ENCODE data around the gene ZCCHC4. TPM values are rescaled to one million over a fixed set of nuclear protein-coding genes. Genes with fewer than 3 reads are reported as not detected.
"Not testable (repeated sequence)": the region's sequence is repeated elsewhere in the genome, so short reads cannot be mapped to it uniquely, and the experiment has no call there.

The ZCCHC4 gene
- total and polyA plus RNA-seq, 8 donors = 2.2 to 6.6 (median 3.4) TPM

DNA sequence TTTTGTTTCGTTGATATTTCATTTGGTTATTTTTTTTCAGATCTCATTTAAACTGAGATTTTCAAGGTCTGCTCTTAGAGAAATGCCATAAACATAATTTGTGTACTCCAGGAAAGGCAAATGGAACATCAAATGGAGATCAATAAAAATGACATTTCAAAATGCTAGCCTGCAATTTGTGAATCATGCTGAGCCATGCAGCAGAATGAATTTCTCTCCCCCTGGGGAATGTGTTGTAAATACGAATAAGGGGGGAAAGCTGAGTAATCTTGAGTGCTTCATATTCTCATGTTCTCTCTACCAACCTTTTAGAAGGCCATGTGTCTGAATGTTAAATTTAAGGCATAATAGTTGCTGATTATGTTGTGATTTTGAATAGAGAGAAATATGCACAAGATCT, 7.8 kb downstream of the ZCCHC4 start:
- Histone ChIP-seq H3K9me3 (no peaks in the 10 kb centered on the region), H3K27ac (no peak overlapping the region), H3K4me1 (no peaks in the 10 kb centered on the region), H3K36me3 (no peaks in the 10 kb centered on the region), H3K27me3 (no peaks in the 10 kb centered on the region), H3K4me3 (no peak overlapping the region)
- TF ChIP-seq, protein P1, sequence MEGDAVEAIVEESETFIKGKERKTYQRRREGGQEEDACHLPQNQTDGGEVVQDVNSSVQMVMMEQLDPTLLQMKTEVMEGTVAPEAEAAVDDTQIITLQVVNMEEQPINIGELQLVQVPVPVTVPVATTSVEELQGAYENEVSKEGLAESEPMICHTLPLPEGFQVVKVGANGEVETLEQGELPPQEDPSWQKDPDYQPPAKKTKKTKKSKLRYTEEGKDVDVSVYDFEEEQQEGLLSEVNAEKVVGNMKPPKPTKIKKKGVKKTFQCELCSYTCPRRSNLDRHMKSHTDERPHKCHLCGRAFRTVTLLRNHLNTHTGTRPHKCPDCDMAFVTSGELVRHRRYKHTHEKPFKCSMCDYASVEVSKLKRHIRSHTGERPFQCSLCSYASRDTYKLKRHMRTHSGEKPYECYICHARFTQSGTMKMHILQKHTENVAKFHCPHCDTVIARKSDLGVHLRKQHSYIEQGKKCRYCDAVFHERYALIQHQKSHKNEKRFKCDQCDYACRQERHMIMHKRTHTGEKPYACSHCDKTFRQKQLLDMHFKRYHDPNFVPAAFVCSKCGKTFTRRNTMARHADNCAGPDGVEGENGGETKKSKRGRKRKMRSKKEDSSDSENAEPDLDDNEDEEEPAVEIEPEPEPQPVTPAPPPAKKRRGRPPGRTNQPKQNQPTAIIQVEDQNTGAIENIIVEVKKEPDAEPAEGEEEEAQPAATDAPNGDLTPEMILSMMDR (IDR thresholded peaks at IDR 0.05) = no peak
- 75 to 85% methylated on average over 2 of the region's 2 CpGs for WGBS, 2 donors
- ATAC-seq (no peak), FAIRE-seq (no peak), DNase-seq (no peak)
- intact Hi-C loops (cut with DNase I) = no loop called here

DNA sequence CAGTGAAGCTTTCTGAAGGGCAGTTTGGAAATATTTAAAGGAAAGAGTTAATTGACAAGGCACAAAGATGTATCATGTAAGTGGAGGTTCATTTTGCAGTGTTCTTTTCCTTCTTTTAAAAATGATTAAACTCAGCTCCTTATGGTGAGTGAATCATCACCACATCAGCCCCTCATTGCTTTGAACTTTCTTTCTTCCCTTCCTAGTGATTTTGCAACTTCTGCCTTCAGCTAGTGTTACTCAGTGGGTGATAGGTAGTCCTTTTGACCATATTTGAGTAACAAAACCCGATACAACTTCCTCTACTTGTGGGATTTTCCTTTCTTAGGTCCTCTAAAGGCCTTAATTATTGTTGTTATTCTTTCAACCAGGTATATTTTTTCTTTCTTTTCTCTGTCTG, 8.2 kb downstream of the ZCCHC4 start:
- intact Hi-C loops (cut with DNase I) = no loop called here
- no peak for DNase-seq
- WGBS, 2 donors = 81 to 83% methylated on average over 1 of the region's 1 CpG
- H3K9me3 ChIP-seq = no peaks in the 10 kb centered on the region
- no peaks in the 10 kb centered on the region for H3K36me3 ChIP-seq
- no peak overlapping the region for H3K27ac ChIP-seq
- FAIRE-seq = no peak
- TF ChIP-seq, protein P1 (IDR thresholded peaks at IDR 0.05) = no peak
- no peak overlapping the region for H3K4me3 ChIP-seq
- H3K4me1 ChIP-seq = no peaks in the 10 kb centered on the region
- peak in 2 of 4 donors; percentile 52 to 56 for ATAC-seq
- H3K27me3 ChIP-seq = no peaks in the 10 kb centered on the region

DNA sequence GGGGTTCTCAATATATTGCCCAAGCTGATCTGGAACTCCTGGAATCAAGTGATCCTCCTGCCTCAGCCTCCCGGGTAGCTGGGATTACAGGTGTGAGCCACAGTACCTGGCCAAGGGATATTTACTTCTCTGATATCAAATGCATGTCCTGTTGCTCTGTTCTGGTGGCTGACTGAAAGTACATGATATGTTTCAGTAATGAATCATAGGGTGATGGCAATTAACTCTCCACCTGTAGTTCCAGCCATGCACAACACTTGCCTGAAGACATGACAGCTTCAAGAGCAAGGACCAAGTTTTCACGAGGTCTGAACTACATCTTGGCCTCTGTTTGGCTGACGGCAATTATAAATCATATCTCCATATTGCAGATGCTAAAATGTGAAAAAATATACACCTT, 9.1 kb downstream of the ZCCHC4 start:
- Histone ChIP-seq H3K4me1 (no peaks in the 10 kb centered on the region), H3K27ac (no peak overlapping the region), H3K4me3 (no peak overlapping the region), H3K9me3 (no peaks in the 10 kb centered on the region), H3K27me3 (no peaks in the 10 kb centered on the region), H3K36me3 (no peaks in the 10 kb centered on the region)
- DNase-seq = no peak
- WGBS, 2 donors = 85 to 92% methylated on average over 3 of the region's 3 CpGs
- FAIRE-seq = no peak
- TF ChIP-seq, protein P1 (IDR thresholded peaks at IDR 0.05) = no peak
- ATAC-seq = no peak
- intact Hi-C loops (cut with DNase I) = no loop called here

DNA sequence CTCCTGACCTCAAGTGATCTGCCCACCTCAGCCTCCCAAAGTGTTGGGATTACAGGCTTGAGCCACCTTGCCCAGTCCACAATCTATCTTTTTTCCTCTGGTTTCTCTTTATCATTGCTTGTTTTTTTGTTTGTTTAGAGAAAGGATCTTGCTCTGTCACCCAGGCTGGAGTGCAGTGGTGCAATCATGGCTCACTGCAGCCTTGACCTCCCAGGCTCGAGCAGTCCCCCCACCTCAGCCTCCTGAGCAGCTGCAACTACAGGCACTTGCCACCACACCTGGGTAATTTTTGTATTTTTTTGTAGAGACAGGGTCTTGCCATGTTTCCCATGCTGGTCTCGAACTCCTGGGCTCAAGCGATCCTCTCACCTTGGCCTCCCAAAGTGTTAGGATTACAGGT, 15.9 kb downstream of the ZCCHC4 start:
- intact Hi-C loops (cut with DNase I); H3K27me3 ChIP-seq; H3K4me3 ChIP-seq; H3K27ac ChIP-seq; DNase-seq; H3K36me3 ChIP-seq; FAIRE-seq; ATAC-seq; H3K4me1 ChIP-seq; H3K9me3 ChIP-seq: not testable (repeated sequence)
- WGBS, 2 donors = 92 to 95% methylated on average over 3 of the region's 3 CpGs

DNA sequence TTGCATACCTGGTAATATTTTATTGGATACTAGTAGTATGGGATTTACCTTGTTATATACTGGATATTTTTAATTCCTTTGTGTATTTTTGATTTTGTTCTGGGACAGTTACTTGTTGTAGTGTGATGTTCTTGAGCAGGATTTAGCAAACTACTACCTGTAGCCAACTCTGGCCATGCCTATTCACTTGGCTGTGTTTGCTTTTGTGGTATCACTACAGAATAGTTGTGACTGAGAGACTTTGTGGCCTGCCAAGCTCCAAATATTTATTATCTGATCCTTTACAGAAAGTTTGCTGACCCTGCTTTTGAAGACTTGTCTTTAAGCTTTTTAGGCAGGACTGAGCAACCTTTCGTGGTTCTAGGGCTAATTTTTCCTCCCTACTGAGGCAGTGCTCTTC, 17.8 kb downstream of the ZCCHC4 start:
- DNase-seq (no peak), FAIRE-seq (no peak), ATAC-seq (no peak)
- Histone ChIP-seq H3K36me3 (peaks cover 0 to 12% (median 0%) of the 10 kb centered on the region in 3 donors), H3K9me3 (no peaks in the 10 kb centered on the region), H3K27me3 (no peaks in the 10 kb centered on the region), H3K27ac (no peak overlapping the region), H3K4me3 (no peak overlapping the region), H3K4me1 (no peaks in the 10 kb centered on the region)
- intact Hi-C loops (cut with DNase I) = no loop called here
- WGBS, 2 donors = 75 to 76% methylated on average over 1 of the region's 1 CpG
- TF ChIP-seq, protein P1 (IDR thresholded peaks at IDR 0.05) = no peak

All from pancreas (tissue), 10 donors.